ENCODE data around the gene GAA.

Gene GAA

DNA sequence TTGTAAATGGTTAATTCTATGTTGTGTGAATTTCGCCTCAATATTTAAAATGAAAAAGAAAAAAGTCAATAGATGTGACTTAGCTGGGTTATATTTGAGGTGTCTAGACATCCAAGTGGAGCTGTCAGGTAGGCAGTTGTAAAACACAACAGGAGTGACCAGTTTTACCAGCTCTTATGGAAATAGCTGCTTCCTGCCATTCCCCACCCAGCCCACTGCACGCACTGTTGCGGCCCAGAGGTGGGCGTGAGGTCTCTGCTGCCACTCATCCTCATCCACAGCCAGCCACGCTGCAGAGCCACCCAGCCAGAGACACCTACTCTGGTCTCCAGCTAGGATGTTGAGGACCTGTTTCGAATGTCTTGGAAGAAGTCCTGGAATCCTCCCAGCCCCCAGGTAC, 65.1 kb downstream of the GAA start:
- H3K4me3 ChIP-seq (ENCODE audit: low read depth, low read length), result no peak overlapping the region
- TF ChIP-seq, protein P1, sequence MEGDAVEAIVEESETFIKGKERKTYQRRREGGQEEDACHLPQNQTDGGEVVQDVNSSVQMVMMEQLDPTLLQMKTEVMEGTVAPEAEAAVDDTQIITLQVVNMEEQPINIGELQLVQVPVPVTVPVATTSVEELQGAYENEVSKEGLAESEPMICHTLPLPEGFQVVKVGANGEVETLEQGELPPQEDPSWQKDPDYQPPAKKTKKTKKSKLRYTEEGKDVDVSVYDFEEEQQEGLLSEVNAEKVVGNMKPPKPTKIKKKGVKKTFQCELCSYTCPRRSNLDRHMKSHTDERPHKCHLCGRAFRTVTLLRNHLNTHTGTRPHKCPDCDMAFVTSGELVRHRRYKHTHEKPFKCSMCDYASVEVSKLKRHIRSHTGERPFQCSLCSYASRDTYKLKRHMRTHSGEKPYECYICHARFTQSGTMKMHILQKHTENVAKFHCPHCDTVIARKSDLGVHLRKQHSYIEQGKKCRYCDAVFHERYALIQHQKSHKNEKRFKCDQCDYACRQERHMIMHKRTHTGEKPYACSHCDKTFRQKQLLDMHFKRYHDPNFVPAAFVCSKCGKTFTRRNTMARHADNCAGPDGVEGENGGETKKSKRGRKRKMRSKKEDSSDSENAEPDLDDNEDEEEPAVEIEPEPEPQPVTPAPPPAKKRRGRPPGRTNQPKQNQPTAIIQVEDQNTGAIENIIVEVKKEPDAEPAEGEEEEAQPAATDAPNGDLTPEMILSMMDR (IDR thresholded peaks at IDR 0.05; ENCODE audit: insufficient read depth, low read depth, low read length, missing control alignments), result no peak
- no peak for DNase-seq (ENCODE audit: low read depth)

DNA sequence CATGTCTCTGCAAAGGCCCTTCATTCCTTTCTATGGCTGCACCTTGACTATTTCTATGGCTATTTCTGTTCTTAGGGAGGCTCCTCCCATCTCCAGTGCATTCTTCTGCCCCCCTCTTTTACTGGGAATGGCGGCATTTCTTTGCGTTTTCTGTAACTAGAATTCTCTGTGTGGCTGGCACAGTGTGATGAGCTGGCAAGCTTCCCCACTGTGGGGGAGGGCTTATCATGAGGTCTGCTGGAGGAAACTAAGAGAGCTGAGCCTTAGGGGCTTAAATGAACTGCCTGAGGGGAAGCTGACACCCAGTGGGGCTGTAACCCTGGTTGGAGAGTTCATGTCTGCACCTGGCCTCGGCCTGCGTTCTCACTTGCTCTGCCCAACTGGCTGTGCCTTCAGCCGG, 67.0 kb downstream of the GAA start:
- DNase-seq (ENCODE audit: low read depth), result no peak
- TF ChIP-seq, protein P1 (IDR thresholded peaks at IDR 0.05; ENCODE audit: insufficient read depth, low read depth, low read length, missing control alignments), result no peak
- H3K4me3 ChIP-seq (ENCODE audit: low read depth, low read length), result no peak overlapping the region

DNA sequence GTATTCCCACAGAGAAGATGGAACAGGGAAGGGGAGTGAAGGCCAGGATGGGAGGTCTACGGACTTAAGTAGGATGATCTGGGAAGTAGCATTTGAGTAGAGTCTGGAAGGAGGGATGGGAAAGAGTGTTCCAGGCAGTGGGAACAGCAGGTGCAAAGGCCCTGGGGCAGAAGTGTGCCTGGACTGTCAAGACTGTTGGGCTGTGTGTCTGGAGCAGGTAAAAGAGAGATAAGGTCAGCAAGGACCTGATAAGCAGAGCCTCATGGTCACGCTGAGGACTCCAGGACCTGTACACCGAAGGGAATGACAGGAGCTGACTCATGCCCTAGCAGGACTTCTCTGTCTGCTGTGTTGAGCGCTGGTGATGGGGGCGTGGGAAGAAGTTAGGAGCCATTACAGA, 67.7 kb downstream of the GAA start:
- TF ChIP-seq, protein P1 (IDR thresholded peaks at IDR 0.05; ENCODE audit: insufficient read depth, low read depth, low read length, missing control alignments), result no peak
- no peak overlapping the region for H3K4me3 ChIP-seq (ENCODE audit: low read depth, low read length)
- DNase-seq (ENCODE audit: low read depth), result no peak
